PC-9 (cell line): ENCODE measurements around the gene MXRA8.

Experiments used
- EZH2 ChIP-seq: fragments of 200-600 bp; sonication (generic); IDR thresholded peaks from 2 replicates; pipeline ENCODE4 v1.8.0; 2017; ENCODE audit warnings: antibody characterized with exemption, low read depth
- TF ChIP-seq, protein P1 (sequence below): fragments of 200-600 bp; sonication (generic); conservative IDR thresholded peaks from 2 replicates; pipeline ENCODE4 v1.6.1; 2017; ENCODE audit warnings: mixed run types, antibody characterized with exemption, mild to moderate bottlenecking, moderate library complexity

DNA sequence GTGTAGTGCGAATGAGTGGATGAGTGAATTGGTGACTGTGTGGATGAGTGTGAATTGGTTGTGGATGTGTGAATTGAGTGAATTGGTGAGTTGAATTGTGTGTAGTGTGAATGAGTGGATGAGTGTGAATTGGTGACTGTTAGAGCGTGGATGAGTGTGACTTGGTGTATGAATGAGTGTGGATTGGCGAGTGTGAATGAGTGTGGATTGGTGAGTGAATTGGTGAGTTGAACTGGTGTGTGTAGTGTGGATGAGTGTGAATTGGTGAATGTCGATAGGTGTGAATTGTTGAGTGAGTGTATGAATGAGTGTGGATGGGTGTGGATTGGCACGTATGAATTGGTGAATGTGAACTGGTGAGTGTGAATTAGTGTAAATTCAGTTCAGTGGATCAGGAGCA is 9.0 kb upstream of the MXRA8 start:
- TF ChIP-seq, protein P1, sequence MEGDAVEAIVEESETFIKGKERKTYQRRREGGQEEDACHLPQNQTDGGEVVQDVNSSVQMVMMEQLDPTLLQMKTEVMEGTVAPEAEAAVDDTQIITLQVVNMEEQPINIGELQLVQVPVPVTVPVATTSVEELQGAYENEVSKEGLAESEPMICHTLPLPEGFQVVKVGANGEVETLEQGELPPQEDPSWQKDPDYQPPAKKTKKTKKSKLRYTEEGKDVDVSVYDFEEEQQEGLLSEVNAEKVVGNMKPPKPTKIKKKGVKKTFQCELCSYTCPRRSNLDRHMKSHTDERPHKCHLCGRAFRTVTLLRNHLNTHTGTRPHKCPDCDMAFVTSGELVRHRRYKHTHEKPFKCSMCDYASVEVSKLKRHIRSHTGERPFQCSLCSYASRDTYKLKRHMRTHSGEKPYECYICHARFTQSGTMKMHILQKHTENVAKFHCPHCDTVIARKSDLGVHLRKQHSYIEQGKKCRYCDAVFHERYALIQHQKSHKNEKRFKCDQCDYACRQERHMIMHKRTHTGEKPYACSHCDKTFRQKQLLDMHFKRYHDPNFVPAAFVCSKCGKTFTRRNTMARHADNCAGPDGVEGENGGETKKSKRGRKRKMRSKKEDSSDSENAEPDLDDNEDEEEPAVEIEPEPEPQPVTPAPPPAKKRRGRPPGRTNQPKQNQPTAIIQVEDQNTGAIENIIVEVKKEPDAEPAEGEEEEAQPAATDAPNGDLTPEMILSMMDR: no peak
- no peak for TF ChIP-seq EZH2
